T-helper 2 cell treated with Interferon-gamma antibody and Interleukin-4, amounts not matched to agents 5 μg/mL and 100 μg/mL, for 36 hours (primary cell): ENCODE data around the gene TOP1.

Experiments used
- DNase-seq: peaks from one replicate; pipeline ENCODE4 v3.0.0; 2021; ENCODE audit warnings: low spot score
- H3K27ac Mint-ChIP-seq: one replicate; pipeline ENCODE4 v1.8.0; 2021; ENCODE audit warnings: mild to moderate bottlenecking, mixed read lengths
- H3K27me3 Mint-ChIP-seq: one replicate; pipeline ENCODE4 v1.8.0; 2021; ENCODE audit warnings: low read depth, mixed read lengths
- H3K36me3 Mint-ChIP-seq: one replicate; pipeline ENCODE4 v1.8.0; 2021; ENCODE audit warnings: low read depth, mixed read lengths
- H3K4me1 Mint-ChIP-seq: one replicate; pipeline ENCODE4 v1.8.0; 2021; ENCODE audit warnings: low read depth, mixed read lengths
- H3K4me3 Mint-ChIP-seq: one replicate; pipeline ENCODE4 v1.8.0; 2022; ENCODE audit warnings: mild to moderate bottlenecking, moderate library complexity, mixed read lengths
- H3K9me3 Mint-ChIP-seq: one replicate; pipeline ENCODE4 v1.8.0; 2021; ENCODE audit warnings: mixed read lengths

Gene TOP1

DNA sequence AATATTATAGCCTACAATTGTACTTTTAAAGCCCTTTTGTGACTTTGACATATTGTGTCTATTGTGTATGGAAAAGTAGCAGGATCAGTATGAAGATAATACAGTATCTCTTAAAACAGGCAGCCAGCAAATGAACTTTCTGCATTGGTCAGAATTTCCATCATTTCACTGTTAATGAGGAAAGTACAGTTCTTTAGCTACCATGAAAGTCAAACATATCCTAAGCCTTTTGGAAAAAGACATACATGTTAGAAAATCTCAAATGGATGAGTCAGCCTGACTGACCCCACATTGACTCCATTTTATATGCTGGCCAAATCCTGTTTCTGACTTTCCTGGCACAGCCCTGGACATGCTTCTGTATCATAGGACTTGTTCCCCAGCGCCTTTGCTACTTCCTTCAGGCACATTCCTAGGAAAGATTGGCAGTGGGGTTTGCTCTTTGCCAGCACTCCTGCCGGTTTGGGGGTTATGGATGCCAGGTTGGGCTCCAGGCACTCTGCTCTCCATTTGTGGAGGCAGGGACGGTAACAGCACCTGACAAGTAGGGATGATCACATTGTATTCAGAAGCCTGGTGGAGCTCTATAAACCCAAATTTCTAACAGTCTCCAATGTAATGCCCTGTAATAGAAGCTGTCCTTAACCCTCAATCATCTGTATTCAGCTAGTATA lies 43.7 kb downstream of the TOP1 start:
- peaks cover 37% of the 10 kb centered on the region for H3K36me3 Mint-ChIP-seq
- H3K9me3 Mint-ChIP-seq: no peaks in the 10 kb centered on the region
- peaks cover 61% of the 10 kb centered on the region for H3K4me1 Mint-ChIP-seq
- no peak for DNase-seq
- H3K27ac Mint-ChIP-seq: peak overlapping the region; percentile 67
- H3K4me3 Mint-ChIP-seq: peak overlapping the region; percentile 43
- no peaks in the 10 kb centered on the region for H3K27me3 Mint-ChIP-seq

DNA sequence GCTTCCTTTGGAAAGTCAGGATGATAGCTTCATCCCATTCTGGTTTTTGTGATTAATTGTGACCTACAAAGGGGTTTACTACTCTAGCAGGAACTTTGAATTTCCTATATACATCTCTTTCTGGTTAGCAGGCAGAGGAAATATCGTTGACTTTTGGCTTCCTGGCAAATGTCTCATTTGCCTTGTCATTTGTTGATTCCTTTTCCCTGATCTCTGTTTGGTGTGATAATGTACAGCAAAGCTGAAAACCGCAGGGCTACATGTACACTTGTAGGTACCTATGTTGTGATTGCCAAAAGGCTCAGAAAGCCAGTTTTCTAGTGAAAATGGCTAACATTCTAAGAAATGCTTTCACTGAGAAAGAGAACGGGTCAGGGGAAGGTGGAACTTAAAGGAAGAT lies 44.3 kb downstream of the TOP1 start:
- Mint-ChIP-seq H3K36me3 (peaks cover 36% of the 10 kb centered on the region), H3K27ac (peak overlapping the region; percentile 67)
- no peak for DNase-seq

DNA sequence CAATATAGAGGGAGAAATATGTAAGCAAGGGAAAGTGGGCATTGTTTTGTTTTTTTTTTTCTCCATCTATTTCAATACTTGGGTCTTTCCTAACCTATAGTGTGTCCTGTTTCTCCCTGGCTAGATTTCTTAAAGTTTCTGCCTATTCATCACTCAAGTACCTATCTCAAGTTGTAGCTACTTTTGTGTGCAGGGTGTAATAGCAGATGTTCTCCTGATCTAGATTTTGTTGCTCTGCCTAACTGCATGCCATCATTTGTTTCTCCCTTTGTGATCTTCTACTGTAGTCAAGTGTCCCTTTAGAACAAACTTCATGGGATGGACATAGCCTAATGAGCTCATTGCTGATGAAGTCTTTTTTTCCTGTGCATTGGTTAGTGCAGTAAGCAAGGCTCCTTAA lies 45.8 kb downstream of the TOP1 start:
- DNase-seq: no peak
- H3K27me3 Mint-ChIP-seq: no peaks in the 10 kb centered on the region
- H3K4me1 Mint-ChIP-seq: peaks cover 74% of the 10 kb centered on the region
- H3K4me3 Mint-ChIP-seq: peak overlapping the region; percentile 0
- peak overlapping the region; percentile 3 for H3K27ac Mint-ChIP-seq
- peaks cover 44% of the 10 kb centered on the region for H3K36me3 Mint-ChIP-seq
- no peaks in the 10 kb centered on the region for H3K9me3 Mint-ChIP-seq

More for the DNA sequence above, 44.3 kb downstream of the TOP1 start:
- no peaks in the 10 kb centered on the region for H3K27me3 Mint-ChIP-seq
- peaks cover 66% of the 10 kb centered on the region for H3K4me1 Mint-ChIP-seq
- no peaks in the 10 kb centered on the region for H3K9me3 Mint-ChIP-seq
- H3K4me3 Mint-ChIP-seq: peak overlapping the region; percentile 43

DNA sequence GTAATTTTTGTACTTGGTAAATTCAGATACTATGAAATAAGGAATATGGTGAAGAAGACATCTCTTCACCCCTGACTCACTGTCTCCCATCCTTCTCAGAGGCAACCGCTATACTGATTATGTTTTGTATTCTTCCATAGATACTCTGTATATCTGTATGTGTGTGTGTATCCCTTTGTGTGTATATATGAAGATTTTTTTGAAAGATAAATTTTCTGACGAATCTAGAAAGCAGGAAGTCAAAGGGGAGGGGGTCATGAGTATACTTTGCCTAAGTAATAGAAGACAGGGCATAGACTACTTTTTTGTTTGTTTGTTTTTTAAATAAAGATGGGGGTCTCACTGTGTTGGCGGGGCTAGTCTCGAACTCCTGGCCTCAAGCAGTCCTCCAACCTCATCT lies 48.2 kb downstream of the TOP1 start:
- no peaks in the 10 kb centered on the region for H3K9me3 Mint-ChIP-seq
- DNase-seq: no peak
- peaks cover 47% of the 10 kb centered on the region for H3K36me3 Mint-ChIP-seq
- H3K4me3 Mint-ChIP-seq: peak overlapping the region; percentile 56
- H3K27me3 Mint-ChIP-seq: no peaks in the 10 kb centered on the region
- H3K4me1 Mint-ChIP-seq: peaks cover 72% of the 10 kb centered on the region
- peak overlapping the region; percentile 86 for H3K27ac Mint-ChIP-seq

DNA sequence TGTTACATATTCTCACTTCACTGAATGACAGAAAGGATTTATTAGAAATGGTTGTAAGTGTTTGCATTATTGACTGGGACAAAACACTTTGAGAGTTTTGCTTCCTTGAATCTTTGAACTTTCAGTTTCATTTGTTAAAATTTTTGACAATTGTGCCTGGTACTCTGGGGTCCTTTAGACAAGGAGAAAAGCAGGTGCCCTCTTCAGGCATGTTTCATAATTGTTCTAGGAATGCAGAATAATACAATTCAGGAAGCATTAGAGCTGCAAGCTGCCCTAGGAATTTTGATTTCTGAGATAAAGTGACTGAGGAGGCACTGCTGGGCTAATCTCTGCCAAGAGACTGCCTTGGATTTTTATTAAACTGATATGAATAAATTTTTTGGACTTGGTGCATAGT lies 49.7 kb downstream of the TOP1 start:
- H3K36me3 Mint-ChIP-seq: peaks cover 54% of the 10 kb centered on the region
- peak overlapping the region; percentile 56 for H3K4me3 Mint-ChIP-seq
- H3K4me1 Mint-ChIP-seq: peaks cover 62% of the 10 kb centered on the region
- no peak for DNase-seq
- H3K27me3 Mint-ChIP-seq: no peaks in the 10 kb centered on the region
- H3K27ac Mint-ChIP-seq: peak overlapping the region; percentile 56
- H3K9me3 Mint-ChIP-seq: no peaks in the 10 kb centered on the region

DNA sequence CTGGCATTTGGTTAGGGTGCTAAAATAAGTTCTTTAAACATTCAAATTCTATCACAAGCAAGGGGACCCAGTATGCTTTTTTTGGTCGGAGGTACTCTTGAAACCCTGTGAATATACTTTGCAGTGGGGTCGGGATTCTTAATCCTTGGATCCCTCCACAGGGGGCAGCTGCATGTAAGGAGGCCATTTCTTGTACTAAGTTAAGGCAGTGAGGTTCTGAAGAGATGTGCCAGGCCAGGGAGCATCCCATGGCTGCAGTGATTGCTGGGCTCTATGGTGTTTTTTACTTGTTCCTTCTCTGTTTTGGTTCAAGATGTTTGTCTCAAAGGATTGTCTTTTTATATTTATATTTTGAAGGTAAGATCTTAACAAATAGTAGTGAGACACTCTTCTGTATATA lies 50.4 kb downstream of the TOP1 start:
- peak overlapping the region; percentile 56 for H3K27ac Mint-ChIP-seq
- DNase-seq: no peak
- no peaks in the 10 kb centered on the region for H3K27me3 Mint-ChIP-seq
- H3K36me3 Mint-ChIP-seq: peaks cover 61% of the 10 kb centered on the region
- H3K4me1 Mint-ChIP-seq: peaks cover 55% of the 10 kb centered on the region
- H3K4me3 Mint-ChIP-seq: no peak overlapping the region
- H3K9me3 Mint-ChIP-seq: no peaks in the 10 kb centered on the region

DNA sequence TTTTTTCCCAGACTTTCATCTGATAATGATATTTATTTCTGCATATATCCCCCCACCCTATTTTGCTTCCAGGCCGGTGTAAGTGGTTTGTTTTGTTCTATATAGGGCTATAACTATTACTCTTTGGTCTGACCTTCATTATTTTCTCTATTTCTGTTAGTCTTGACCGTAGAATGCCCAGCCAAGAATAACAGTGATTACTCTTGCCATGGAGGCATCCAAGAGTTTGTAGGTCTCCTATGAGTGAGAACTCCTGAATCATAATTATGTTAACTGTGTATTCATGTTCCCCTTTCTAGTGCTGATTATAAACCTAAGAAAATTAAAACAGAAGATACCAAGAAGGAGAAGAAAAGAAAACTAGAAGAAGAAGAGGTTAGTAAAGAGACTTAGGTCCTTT lies 52.2 kb downstream of the TOP1 start:
- Mint-ChIP-seq H3K4me1 (peaks cover 50% of the 10 kb centered on the region), H3K27me3 (no peaks in the 10 kb centered on the region), H3K4me3 (no peak overlapping the region), H3K27ac (peak overlapping the region; percentile 6), H3K9me3 (no peaks in the 10 kb centered on the region), H3K36me3 (peaks cover 70% of the 10 kb centered on the region)
- DNase-seq: no peak

DNA sequence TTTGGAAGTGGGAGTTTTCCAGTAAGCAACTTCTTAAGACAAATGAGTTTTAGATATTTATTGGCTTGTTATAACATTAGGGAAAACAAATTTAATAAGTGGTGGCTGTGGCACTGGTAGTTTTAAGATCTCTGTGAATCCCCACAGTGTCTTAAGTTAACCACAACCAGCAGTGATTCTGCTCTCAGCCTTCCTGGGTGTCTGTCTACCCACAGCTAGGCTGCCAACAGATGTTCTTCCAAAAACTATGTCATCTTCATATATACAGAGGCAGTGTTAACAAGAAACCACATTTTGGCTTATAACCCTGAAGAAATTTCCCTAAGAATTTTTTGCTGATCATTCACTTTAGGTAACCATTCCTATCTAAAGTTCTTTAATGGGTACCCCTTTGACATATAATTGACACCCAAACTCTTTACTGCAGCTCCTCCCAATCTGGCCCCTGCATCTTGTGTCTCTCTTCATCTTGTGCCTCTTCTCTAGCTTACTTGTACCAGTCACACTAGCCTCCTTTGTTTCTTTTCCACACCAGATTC lies 52.7 kb downstream of the TOP1 start:
- Mint-ChIP-seq H3K36me3 (peaks cover 67% of the 10 kb centered on the region), H3K4me1 (peaks cover 47% of the 10 kb centered on the region), H3K27ac (no peak overlapping the region), H3K4me3 (no peak overlapping the region), H3K9me3 (no peaks in the 10 kb centered on the region), H3K27me3 (no peaks in the 10 kb centered on the region)
- no peak for DNase-seq

DNA sequence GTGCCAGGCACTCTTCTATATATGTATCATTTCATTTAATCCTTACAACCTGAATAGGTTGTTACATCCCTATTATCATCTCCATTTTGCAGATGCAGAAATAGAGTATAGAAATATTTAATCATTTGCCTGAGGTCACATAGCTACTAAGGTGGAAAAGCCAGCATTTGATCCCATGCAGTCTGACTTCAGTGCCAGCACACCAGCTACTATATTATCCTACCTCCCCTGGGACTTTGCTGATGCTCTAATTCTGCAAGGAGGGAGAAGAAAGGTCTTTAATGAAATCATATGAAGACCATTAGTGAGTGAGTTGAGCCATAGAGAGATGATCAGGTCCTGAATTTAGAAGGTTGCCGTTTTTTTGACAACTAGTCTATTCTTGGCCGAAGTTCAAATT lies 53.7 kb downstream of the TOP1 start:
- Mint-ChIP-seq H3K27me3 (no peaks in the 10 kb centered on the region), H3K4me1 (peaks cover 47% of the 10 kb centered on the region), H3K9me3 (no peaks in the 10 kb centered on the region), H3K36me3 (peaks cover 68% of the 10 kb centered on the region), H3K4me3 (no peak overlapping the region), H3K27ac (no peak overlapping the region)
- DNase-seq: no peak

DNA sequence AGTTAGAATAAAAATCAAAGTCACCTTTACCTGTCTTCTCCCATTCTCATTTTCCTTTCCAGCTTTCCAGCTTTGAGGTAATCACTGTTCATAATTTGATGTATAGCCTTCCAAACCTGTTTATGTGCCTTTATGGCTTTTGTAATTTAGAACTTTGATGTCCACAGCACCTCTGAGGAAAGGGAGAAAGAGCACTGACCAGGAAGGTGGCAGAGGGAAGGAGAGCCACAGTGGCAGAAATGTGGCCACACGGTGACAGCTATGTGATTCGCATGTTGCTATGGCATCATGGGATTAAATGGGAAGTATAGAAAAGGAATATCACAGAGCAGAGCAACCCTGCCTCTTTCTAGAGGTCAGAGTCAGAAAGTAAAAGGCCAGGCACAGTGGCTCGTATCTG lies 57.0 kb downstream of the TOP1 start:
- Mint-ChIP-seq H3K27me3 (no peaks in the 10 kb centered on the region), H3K4me1 (peaks cover 37% of the 10 kb centered on the region), H3K36me3 (peaks cover 67% of the 10 kb centered on the region), H3K4me3 (peak overlapping the region; percentile 19), H3K27ac (no peak overlapping the region), H3K9me3 (no peaks in the 10 kb centered on the region)
- no peak for DNase-seq

DNA sequence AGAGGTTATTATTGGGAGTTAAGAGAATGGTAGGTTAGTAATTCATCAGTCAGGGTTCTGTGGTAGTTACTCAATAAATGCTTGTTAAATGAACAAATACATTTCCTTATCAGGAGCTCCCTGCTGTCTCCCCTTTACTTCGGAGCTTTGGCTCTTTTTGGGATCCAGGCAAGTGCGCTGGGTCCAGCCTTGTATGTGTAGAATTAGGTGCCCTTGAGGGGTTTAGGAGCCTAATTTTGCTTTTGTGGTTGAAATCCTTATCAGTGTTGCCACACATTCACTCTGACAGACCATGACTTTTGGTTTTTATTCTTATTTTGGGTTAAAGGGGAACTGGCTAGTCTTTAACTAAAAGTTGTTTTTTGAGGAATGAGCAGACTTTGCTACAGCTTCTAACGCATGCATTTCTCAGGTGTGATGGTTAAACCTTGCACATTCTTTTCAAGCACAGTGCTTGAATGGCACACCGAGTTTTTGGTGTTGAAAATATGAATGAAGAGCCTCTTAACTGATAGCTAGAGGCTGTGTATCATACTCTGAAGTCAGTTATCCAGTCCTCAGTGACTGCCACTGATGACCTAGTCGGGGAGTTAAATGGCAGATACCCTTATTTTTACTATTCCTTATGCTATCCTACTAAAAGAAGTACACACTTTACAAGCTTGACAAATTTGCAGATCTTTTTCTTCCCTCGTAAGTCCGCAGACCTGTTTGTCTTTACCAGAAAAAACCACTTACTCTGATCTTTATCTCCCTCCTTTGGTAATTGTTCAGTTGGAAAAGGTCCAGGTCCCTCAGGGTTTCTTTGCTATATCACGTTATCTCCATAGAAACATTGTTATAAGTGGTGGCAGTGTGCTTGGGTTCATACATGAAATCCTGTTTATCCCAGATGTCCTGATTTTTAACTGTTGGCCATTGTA lies 58.0 kb downstream of the TOP1 start:
- H3K9me3 Mint-ChIP-seq: no peaks in the 10 kb centered on the region
- H3K36me3 Mint-ChIP-seq: peaks cover 58% of the 10 kb centered on the region
- H3K4me3 Mint-ChIP-seq: peak overlapping the region; percentile 26
- no peaks in the 10 kb centered on the region for H3K27me3 Mint-ChIP-seq
- DNase-seq: no peak
- H3K27ac Mint-ChIP-seq: peak overlapping the region; percentile 6
- peaks cover 28% of the 10 kb centered on the region for H3K4me1 Mint-ChIP-seq

DNA sequence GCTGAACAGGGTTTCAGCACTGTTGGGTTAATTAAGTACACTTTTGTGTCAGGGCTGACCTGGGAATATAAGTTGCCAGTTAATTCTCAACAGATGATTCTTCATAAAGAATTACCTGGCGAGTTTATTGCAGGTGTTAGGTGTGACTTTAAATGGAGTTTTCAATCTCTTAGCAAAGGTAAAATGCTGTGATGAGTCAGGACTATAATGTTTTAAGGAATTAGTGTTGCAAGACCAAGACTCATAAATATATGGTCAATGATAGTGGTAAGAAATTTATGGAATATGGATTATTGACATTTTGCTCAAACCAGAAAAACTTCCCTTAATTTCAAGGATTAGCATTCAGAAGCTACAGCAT lies 58.7 kb downstream of the TOP1 start:
- Mint-ChIP-seq H3K9me3 (no peaks in the 10 kb centered on the region), H3K27ac (no peak overlapping the region), H3K36me3 (peaks cover 59% of the 10 kb centered on the region), H3K27me3 (no peaks in the 10 kb centered on the region), H3K4me1 (peaks cover 24% of the 10 kb centered on the region), H3K4me3 (peak overlapping the region; percentile 26)
- no peak for DNase-seq

DNA sequence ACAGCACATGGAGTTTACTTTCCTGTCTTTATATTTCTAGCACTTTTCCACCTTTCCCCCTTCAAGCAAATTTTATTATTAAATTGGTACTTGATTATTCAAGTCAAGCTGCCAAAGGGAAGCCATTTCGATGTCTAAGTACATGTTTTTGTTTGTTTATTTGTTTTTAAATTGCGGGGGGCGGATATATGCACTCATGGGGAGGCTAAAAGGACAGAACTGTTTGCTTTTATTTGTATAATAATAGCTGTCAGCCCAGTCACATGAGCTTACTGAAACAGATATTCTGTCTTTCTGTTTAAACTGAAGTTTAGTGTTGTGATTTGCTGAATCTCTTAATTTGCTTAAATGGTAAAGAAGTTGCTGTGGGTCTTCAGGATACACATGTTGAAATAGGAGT lies 59.2 kb downstream of the TOP1 start:
- Mint-ChIP-seq H3K27me3 (no peaks in the 10 kb centered on the region), H3K27ac (peak overlapping the region; percentile 23), H3K9me3 (no peaks in the 10 kb centered on the region), H3K36me3 (peaks cover 61% of the 10 kb centered on the region), H3K4me1 (peaks cover 21% of the 10 kb centered on the region), H3K4me3 (no peak overlapping the region)
- no peak for DNase-seq

DNA sequence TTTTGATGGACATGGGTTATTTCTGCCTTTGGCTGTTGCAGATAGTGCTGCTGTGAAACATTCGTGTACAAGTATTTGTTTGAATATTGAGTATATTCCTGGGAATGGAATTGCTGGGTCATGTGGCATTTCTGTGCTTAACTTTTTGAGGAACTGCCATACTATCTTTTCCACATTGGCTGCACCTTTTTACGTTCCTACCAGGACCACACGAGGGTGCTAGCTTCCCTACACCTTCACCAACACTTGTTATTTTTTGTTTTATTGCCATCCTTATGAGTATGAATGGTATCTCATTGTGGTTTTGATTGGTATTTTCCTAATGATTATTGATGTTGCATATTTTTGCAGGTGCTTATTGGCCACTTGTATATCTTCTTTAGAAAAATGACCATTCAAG lies 60.9 kb downstream of the TOP1 start:
- Mint-ChIP-seq H3K27me3 (no peaks in the 10 kb centered on the region), H3K4me3 (no peak overlapping the region), H3K4me1 (peaks cover 20% of the 10 kb centered on the region), H3K27ac (no peak overlapping the region), H3K9me3 (no peaks in the 10 kb centered on the region), H3K36me3 (peaks cover 58% of the 10 kb centered on the region)
- no peak for DNase-seq
